C4-2B (cell line): ENCODE measurements around the gene IFNLR1.

Source experiments
- CTCF ChIP-seq: fragments of 450-650 bp; conservative IDR thresholded peaks from 2 replicates; pipeline ENCODE4 v1.5.1; 2017; ENCODE audit warnings: mild to moderate bottlenecking
- ZFX ChIP-seq: fragments of 450-650 bp; IDR thresholded peaks from 2 replicates; pipeline ENCODE4 v1.6.1; 2017

- peak; percentile 82 for TF ChIP-seq CTCF
- TF ChIP-seq ZFX = no peak
Observed at GRCh38 chr1:24201941-24202440, 14.9 kb upstream of the IFNLR1 start.
